Stimulated activated CD4-positive, alpha-beta T cell treated with anti-CD3 and anti-CD28 coated beads, Interleukin-15, amount 100 ng/mL, for 1 hour (primary cell): Measurements from ENCODE around the gene MGST1.

Experiments used
- DNase-seq, 2 donors: peaks; one replicate each; pipeline ENCODE4 v3.0.0-alpha.2; 2020; ENCODE audit warnings: low read depth in 1 of 2, low spot score in 1 of 2

The MGST1 gene, protein sequence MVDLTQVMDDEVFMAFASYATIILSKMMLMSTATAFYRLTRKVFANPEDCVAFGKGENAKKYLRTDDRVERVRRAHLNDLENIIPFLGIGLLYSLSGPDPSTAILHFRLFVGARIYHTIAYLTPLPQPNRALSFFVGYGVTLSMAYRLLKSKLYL

DNA sequence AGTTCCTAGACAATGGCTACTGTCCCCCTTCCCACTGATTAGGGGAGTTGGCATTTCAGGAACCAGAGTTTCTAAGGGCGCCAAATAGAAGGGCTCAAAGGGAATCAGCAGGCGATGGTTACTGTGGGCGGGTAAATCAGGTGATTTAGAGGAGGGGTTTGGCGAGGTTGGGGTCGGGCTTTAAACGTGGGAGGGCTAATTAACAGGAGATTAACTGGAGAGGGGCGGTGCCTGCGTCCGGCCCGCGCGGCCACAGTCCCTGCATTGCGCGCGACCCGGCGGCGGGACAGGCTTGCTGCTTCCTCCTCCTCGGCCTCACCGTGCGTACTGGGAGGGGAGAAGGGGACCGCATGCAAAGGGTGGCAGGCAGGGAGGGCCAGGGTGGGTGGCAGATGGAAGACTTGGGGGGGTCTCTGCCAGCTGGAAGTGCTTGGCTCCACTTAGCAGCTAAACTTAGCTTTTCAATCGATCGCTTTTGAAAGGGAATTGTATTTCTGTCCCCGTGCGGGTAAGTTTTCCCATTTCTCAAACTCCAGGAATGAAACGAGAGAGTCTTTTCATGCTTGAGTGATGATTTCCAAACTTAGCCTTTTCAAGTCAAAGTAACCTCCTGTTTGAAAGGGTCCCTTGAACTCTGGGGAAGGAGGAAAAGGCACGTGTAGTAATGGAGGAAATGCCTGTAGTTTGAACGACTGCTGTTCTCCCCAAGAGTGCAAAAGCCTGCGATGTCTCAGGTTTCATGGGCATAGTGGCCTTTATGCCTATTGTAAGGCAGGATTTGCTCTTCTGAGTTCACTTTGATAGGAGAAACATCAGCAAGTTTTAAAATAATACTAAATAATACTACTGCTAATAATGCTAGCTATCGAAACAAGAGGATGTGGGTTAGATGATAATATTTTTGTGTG lies at the start of gene MGST1:
Gene MGST1, plus strand, starts transcription at position 255 of the 908 bp plus-strand sequence. CDS start 6,608 bp downstream, outside the sequence.
- no peak for DNase-seq

DNA sequence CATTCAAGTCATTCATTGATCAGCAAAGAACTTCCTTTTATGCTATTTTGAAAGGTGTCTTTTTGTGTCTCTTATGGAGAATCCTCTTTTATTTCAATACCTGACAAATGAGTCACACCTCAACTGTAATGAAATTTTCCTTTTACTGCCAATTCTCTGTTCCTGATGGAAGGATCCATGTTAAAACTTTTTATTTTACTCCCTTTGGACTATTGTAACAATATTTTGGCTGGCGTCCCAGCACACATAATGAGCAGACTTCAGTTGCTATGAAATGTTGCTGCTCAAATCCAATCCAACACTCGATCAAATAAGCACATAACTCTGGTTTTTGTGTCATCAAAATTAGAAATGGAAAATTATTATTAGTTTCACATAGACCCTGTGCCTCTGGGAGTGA lies 48.0 kb upstream of the MGST1 start:
- DNase-seq: no peak

DNA sequence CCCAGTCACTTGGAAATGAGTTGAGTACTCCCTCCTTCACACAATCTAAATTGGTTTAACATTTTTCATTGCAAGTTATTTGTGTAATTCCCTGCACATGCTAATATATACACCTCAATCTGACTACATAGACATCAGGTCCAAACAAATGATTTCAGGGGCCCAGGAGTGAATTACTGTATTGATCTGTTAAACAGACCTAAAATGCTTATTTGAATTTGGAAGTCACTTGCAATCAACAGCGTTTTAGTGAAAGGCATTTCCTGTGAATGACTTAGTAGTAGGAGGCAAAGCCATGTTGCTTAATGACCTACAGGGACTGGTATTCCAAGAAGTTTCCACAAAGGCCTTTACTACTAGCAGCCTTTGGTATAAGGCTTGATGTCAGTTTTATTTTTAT lies 47.3 kb upstream of the MGST1 start:
- no peak for DNase-seq

DNA sequence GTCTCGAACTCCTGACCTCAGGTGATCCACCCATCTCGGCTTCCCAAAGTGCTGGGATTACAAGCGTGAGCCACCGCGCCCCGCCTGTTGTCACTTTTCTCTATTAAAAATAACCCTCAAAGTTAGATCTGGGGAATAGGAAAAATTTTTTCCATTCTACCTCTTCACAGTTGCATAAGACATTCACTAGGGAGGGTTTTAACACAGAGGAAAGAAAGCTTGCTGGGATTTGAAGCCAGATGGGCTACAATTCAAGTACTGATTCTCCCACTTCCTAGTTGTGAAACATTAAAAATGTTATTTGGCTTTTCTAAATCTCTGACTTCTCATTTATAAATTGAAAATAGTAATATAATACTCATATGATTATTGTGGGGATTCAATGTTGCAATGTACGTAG lies 46.7 kb upstream of the MGST1 start:
- DNase-seq: no peak

DNA sequence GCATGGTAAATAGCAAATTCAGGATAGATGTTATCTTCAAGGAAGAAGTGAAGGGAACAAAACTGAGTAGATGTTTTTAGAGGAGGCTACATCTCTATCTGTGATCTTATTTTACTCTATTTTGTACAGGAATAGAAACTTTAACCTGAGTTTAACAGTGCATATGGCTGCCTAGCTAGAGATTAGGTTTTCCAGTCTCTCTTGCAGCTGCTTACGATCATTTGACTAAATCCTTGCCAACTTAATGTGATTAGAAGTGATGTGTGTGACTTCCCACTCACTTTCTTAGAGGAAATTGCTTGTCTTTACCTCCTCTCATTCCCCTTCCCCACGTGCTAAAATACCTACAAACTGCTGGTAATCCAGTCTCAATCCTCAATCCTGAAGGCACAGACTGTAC lies 43.5 kb upstream of the MGST1 start:
- no peak for DNase-seq

DNA sequence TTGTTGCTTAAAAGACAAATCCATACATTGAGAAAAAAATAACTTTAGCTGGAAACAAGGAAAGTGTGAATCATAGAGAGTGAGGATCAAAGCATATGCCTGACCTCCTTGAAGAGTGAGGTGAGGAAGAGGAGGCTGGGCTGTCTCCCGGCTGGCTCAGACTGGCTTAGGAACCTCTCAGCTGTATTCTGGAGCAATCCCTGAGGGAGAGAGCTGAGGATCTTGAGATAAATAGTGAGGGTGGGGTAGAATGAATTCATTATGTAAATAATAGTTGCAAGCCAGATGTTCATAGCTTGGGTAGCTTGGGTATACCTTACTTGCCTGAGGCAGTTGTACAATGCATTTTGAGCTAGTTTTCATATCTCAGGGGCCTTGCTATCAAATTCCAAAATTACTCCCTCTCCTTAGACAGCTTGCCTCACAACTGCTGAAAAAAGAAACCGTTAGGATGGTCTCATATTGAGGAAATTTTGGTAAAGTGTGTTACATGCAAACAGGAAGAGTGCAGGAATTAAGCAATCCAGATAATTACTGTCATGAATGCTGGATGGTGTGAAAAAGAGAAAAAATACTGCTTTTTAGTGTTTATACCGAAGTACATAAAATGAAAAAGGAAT lies 39.5 kb upstream of the MGST1 start:
- no peak for DNase-seq

DNA sequence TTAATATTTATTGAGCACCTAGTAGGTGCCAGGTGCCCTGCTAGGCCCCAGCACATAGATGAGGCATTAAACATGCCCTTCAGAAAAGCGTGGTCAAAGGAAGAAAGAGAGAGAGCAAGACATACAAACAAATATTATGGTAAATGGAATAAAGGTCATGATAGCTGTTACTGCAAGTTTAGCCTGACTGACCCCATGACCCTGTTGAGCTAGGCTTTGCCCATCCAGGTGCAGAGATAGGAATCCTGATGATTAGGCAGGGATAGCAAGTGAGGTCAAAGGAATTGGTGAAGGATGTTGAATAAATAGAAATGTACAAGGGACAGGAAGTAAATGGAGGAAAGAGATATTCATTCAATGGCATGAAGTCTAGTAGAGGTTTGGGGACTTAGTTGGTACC lies 36.5 kb upstream of the MGST1 start:
- DNase-seq: no peak

DNA sequence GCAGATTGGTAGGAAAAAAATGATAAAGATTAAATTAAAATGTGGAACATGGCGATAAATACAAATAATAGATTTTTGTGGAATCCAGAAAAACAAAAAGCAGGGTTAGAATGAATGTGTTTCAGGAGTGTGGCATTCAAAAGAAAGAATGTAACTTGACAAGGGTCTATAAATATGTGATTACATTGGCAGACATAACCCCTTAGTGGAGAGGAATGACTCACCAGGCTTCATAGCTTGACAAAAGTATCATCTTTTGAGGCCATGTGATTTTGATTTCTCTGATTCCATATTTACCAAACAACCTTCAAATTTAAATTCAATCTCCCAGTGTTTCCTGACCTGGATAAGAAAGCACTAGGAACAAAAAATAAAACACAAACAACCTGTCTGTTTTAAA lies 24.4 kb upstream of the MGST1 start:
- no peak for DNase-seq

DNA sequence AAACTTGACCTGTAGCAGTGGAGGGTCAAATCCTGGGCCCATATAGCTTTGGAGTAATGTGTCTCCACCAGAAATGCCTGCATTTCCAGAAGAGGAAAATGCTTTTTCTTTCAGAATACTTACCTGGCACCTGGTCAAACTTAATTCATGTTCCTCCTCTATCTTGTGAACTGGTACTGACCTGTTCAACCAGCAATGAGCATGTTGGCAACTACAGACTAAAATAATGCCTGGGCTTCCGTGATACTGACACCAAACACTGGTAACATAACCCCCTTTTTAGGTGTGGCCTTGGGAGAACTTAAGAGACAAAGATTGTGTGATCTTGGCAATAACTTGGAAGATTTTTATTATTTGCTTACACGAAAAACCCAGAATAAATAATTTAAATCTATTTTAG lies 23.8 kb upstream of the MGST1 start:
- no peak for DNase-seq

DNA sequence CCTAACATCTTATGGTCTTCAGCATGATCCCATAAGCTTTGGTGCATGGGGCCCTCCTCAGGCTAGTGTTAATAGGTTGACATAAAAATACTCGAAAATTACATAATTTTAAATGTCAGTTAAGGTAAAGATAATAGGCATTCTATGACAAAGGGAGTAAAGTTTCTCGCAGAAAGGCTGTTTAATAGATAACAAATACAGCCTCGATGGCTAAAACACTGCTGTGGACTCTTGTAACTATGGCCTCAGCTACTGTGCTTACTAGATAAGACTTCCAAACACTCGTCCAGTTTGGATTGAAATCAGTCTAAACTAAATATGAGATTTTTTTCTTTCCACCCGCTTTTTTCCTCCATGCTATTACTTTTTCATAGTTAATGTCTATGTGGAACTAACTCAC lies 23.2 kb upstream of the MGST1 start:
- no peak for DNase-seq

DNA sequence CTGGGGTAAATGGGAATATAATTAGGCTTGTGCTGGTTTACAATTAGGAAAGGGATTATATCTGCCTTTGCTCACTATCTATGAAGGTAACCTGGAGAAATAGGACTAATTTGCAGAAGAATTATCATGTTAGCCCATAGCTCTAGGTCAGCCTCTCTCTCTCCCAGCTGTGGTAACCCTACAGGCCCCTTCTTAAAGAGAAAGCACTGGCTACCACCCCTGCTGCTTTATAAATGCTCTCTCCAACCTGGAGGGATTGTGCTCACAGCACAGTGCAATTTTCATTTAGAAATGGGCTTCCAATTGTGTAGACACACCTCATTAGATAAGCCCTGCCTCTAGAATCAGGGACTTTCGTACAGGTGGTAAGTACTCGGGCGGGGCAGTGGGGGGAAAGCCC lies 22.7 kb upstream of the MGST1 start:
- DNase-seq: no peak

DNA sequence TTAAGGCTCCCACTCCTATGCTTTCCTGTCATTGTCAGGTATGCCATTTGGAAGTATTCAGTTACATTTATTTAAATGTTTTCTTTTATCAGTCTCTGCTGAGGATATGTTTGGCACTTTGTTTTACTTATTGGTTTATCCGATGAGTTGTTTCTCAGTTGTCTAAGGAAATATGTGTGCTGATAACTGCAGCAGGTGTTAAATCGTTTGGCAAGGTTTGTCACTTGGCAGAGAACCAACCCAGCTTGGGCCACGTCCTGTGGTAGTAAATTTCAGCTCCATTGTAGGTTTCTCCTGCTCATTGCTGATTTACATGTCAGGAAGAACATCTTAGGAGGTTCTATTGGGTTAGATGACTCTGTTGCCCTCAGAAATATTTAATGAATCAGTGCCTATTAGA lies 22.0 kb upstream of the MGST1 start:
- DNase-seq: no peak

DNA sequence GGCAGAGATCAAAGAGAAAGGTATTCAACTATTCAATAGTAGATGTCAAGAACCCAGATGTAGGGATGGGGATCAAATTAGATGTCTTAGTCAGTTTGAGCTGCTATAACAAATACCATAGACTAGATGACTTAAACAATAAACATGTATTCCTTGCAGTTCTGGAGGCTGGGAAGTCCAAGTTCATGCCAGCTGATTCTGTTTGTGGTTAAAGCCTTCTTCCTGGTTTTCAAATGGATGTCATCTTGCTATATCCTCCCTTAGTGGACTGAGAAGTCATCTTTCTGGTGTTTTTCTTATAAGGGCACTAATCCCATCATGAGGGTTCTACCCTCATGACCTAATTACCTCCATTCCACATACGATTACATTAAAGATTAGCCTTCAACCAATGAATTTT lies 19.5 kb upstream of the MGST1 start:
- no peak for DNase-seq

DNA sequence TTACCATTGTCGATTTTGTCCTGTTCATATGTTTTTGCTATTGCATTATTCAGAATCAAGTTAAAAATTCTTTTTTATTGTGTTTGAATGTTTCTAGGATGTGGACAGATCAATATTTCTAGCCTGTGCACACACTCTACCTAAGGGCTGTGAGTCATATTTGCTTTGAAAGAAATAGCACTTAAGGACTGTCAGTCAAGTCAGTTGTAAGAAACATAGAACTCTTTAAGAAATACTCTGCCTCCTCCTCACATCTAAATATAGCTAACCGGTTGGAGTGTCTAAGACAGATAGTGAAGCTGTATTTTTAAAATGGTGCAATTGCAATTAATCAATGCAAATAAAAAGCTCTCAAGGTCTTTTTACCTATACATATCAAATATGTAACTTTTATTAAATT lies 17.9 kb upstream of the MGST1 start:
- DNase-seq: no peak

DNA sequence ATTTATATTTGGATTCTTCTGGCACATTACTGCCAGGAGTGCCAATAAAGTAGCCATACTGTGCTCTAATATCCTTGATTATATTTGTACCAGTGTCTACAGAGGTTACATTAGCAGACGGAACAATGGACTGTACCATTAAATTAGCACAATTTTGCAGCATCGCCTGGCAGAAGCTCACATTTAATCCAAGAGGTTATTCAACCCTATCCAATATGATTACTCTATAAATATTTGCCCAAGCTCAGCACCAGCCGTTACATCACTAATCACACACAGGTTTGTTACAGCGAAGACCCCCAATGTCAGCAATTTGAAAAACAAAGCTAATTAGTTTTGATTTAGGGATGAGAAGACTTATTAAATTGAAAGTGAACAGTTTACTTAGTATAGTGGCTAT lies 16.9 kb upstream of the MGST1 start:
- DNase-seq: no peak

DNA sequence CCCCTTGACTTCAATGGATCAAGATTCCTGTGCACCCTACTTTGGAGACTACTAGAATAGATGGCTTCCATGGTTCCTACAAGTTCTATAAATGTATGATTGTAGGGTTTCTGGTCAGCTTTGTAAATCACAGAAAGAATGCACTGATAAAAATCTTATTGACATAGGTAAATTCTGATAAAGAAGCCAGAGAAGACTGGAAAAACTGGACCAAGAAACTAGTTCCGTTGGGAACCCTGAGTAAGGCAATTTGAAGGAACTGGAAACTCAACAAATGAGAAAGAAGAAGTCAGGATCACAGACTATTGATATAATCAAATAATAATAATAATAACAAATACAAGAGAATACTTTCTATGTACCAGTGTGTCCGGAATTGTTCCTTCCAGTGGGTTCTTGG lies 15.4 kb upstream of the MGST1 start:
- no peak for DNase-seq

DNA sequence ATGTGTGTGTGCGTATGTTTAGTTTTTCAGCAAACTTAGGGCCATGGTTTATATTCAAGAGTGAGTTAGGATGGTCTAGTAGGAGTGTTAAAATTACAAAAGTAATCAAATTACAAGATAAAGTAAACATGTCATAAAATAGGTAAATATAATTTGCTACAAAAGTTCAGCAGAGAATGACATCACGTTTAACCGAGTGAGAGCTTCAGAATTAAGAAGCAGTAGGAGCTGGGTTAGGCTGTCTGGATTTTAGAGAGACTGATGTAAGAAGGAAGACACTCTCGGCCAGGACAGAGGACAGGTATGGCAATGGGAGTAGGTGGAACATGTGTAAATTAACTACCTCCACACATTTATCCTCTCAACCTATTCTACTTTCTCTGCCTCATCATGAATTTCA lies 11.6 kb upstream of the MGST1 start:
- DNase-seq: no peak

DNA sequence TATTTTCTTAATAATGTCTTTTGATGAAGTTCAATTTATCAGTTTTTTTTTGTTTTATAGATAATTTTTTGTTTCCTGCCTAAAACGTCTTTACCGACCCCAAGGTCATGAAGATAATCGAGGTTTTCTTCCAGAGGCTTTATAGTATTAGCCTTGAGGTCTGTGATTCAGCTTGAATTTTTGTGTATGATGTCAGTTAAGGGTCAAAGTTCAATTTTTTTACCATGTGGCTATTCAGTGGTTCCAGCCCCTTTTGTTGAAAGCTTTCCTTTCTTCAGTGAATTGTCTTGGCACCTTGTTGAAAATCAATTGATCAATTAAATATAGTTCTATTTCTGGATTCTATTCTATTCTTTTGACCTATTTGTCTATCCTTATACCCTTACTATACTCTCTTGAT lies 3.2 kb upstream of the MGST1 start:
- no peak for DNase-seq

DNA sequence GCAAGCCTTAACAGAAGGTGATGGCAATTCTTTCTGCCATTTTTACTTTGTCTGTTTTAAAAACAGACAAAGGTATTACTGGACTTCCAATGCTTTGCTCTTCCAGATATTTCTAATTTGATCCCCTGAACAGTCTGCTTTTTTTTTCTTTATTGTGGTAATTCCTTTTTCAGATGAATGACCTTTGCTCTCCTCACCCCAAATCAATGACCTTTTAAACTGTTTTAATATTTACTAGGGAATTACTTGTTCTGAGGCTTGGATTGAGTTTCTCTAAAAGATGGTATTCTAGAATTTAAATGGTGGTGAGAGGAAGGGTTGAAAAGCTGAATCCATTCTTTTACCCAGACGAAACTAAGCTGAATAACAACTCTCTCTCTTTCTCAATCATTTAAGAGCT lies 2.3 kb upstream of the MGST1 start:
- DNase-seq: no peak

DNA sequence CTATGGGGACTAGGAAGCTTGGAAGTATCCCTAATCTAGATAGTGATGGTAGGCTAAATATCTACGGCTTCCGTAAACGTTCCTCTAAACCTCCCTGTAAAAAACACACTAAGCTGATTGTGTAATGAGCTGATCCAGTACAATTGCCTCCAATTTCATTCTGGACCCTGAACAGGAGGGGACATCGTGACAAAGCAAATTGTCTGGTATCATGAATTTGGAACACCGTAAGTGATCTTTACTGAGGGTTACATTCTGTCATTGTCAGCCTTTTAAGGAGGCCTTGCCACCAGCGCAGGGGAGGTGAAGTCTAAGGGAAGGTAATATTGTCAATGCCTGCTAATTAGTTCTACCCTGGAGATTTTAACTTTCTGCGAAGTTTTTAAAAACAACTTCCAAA lies 487 bp upstream of the MGST1 start:
- DNase-seq: no peak

DNA sequence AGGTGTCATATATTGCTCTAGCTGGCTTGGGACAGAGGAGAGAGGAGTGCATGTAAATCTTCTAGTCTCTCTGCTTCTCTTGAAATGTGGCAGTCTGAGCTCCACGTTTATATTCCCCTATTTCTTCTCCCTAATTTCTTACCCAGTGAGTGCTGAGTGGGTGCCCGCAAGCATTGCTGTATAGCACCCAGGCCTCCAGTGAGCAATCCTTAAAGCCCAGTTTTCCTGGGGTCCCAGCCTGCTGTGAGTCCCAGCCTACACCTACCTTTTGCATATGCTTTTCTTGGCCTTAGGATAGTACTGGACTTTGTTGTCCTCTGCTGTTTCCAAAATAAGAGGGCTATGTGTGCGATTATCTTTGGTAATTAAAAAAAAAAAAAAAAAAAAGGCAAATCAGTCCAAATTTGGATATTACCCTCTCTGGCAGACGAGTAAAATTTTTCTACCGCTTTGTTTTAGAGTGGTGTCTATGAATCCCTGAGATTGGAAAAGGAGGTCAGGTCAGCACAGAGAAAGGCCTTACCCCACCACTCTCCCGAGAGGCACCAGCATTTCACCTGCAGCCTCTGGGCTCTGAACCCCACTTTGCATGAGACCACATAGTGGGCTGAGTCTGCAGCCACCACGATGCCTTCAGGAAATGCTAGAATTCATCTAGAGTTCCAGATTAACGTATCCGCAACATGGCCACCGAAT lies 1.1 kb downstream of the MGST1 start:
- no peak for DNase-seq

DNA sequence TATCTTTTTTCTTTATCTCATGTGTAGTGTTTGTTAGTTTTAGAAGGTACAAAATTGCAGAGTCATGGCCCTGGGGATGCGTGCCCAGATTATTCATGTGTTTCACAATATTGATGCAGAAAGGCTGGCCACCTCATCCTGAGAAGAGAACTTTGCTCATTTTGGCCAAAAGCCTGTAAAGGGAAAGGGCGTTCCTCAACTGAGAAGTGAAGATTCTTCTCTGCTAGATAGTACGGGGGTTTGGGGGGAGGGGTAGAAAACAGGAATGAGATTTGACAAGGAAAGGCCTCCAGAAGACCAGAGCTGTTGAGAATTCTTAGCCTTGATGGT lies 1.7 kb downstream of the MGST1 start:
- no peak for DNase-seq
